ENCODE results near the gene MACROD2.

DNA sequence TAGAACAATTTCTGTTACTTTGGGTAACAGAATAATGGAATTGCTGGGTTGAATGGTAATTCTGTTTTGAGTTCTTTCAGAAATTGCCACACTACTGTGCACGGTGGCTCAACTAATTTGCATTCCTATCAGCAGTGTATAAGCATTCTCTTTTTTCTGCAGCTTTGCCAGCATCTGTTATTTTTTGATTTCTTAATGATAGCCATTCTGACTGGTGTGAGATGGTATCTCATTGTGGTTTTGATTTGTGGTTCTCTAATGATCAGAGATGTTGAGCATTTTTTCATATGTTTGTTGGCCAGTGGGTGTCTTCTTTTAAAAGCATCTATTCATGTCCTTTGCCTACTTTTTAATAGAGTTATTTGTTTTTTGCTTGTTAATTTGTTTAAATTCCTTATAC lies 1731.1 kb downstream of the MACROD2 start:
- TF ChIP-seq, protein P1, sequence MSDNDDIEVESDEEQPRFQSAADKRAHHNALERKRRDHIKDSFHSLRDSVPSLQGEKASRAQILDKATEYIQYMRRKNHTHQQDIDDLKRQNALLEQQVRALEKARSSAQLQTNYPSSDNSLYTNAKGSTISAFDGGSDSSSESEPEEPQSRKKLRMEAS (IDR thresholded peaks at IDR 0.05): no peak
- TF ChIP-seq, protein P2, sequence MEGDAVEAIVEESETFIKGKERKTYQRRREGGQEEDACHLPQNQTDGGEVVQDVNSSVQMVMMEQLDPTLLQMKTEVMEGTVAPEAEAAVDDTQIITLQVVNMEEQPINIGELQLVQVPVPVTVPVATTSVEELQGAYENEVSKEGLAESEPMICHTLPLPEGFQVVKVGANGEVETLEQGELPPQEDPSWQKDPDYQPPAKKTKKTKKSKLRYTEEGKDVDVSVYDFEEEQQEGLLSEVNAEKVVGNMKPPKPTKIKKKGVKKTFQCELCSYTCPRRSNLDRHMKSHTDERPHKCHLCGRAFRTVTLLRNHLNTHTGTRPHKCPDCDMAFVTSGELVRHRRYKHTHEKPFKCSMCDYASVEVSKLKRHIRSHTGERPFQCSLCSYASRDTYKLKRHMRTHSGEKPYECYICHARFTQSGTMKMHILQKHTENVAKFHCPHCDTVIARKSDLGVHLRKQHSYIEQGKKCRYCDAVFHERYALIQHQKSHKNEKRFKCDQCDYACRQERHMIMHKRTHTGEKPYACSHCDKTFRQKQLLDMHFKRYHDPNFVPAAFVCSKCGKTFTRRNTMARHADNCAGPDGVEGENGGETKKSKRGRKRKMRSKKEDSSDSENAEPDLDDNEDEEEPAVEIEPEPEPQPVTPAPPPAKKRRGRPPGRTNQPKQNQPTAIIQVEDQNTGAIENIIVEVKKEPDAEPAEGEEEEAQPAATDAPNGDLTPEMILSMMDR (IDR thresholded peaks at IDR 0.05; ENCODE audit: low read depth, low read length, missing input control): no peak
- TF ChIP-seq RXRA (IDR thresholded peaks at IDR 0.05): no peak
- no peak for TF ChIP-seq GABPA (IDR thresholded peaks at IDR 0.05 in 1 of 2, conservative IDR thresholded peaks at IDR 0.05 in 1 of 2)
- TF ChIP-seq, protein P3, sequence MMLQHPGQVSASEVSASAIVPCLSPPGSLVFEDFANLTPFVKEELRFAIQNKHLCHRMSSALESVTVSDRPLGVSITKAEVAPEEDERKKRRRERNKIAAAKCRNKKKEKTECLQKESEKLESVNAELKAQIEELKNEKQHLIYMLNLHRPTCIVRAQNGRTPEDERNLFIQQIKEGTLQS (IDR thresholded peaks at IDR 0.05): no peak
- TF ChIP-seq JUND (IDR thresholded peaks at IDR 0.05): no peak
- TF ChIP-seq, protein P4, sequence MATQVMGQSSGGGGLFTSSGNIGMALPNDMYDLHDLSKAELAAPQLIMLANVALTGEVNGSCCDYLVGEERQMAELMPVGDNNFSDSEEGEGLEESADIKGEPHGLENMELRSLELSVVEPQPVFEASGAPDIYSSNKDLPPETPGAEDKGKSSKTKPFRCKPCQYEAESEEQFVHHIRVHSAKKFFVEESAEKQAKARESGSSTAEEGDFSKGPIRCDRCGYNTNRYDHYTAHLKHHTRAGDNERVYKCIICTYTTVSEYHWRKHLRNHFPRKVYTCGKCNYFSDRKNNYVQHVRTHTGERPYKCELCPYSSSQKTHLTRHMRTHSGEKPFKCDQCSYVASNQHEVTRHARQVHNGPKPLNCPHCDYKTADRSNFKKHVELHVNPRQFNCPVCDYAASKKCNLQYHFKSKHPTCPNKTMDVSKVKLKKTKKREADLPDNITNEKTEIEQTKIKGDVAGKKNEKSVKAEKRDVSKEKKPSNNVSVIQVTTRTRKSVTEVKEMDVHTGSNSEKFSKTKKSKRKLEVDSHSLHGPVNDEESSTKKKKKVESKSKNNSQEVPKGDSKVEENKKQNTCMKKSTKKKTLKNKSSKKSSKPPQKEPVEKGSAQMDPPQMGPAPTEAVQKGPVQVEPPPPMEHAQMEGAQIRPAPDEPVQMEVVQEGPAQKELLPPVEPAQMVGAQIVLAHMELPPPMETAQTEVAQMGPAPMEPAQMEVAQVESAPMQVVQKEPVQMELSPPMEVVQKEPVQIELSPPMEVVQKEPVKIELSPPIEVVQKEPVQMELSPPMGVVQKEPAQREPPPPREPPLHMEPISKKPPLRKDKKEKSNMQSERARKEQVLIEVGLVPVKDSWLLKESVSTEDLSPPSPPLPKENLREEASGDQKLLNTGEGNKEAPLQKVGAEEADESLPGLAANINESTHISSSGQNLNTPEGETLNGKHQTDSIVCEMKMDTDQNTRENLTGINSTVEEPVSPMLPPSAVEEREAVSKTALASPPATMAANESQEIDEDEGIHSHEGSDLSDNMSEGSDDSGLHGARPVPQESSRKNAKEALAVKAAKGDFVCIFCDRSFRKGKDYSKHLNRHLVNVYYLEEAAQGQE (IDR thresholded peaks at IDR 0.05): no peak
- TF ChIP-seq, protein P5, sequence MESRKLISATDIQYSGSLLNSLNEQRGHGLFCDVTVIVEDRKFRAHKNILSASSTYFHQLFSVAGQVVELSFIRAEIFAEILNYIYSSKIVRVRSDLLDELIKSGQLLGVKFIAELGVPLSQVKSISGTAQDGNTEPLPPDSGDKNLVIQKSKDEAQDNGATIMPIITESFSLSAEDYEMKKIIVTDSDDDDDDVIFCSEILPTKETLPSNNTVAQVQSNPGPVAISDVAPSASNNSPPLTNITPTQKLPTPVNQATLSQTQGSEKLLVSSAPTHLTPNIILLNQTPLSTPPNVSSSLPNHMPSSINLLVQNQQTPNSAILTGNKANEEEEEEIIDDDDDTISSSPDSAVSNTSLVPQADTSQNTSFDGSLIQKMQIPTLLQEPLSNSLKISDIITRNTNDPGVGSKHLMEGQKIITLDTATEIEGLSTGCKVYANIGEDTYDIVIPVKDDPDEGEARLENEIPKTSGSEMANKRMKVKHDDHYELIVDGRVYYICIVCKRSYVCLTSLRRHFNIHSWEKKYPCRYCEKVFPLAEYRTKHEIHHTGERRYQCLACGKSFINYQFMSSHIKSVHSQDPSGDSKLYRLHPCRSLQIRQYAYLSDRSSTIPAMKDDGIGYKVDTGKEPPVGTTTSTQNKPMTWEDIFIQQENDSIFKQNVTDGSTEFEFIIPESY (IDR thresholded peaks at IDR 0.05): no peak
- no peak for TF ChIP-seq RAD21 (IDR thresholded peaks at IDR 0.05)

Measured in liver (tissue), 3 donors.